Transverse colon (tissue), 4 donors: ENCODE data around the gene LGALS9. TPM values are rescaled to one million over a fixed set of nuclear protein-coding genes. Genes with fewer than 3 reads are reported as not detected.
A peak's percentile ranks its signal among the peaks of the same experiment; 100 is the strongest.

Experiments
- DNase-seq: peaks from one replicate; pipeline ENCODE4 v3.0.0-alpha.2; 2019
- H3K27ac ChIP-seq, 4 donors: fragments of 200-600 bp; sonication (generic); 2 replicates each; pipeline ENCODE4 v1.5.1; 2016 to 2018; ENCODE audit warnings: inconsistent platforms in 4 of 4
- H3K27me3 ChIP-seq: fragments of 200-600 bp; sonication (generic); 2 replicates; pipeline ENCODE4 v1.5.1; 2017; ENCODE audit warnings: inconsistent platforms
- H3K36me3 ChIP-seq, 4 donors: fragments of 200-600 bp; sonication (generic); 2 replicates each; pipeline ENCODE4 v1.5.1; 2017 to 2019; ENCODE audit warnings: inconsistent platforms in 4 of 4
- H3K4me1 ChIP-seq, 4 donors: fragments of 200-600 bp; sonication (generic); 2 replicates each; pipeline ENCODE4 v1.5.1; 2017 to 2020; ENCODE audit warnings: inconsistent platforms in 4 of 4
- H3K4me3 ChIP-seq, 4 donors: fragments of 200-600 bp; sonication (generic); 1 replicate in 1 of 4; 2 replicates in 3 of 4; pipeline versions ENCODE4 v1.5.1 to v1.6.1; 2017 to 2019; ENCODE audit warnings: inconsistent platforms in 4 of 4
- H3K9me3 ChIP-seq, 2 donors: fragments of 200-600 bp; sonication (generic); 2 replicates each; pipeline ENCODE4 v1.5.1; 2017 to 2019; ENCODE audit warnings: inconsistent platforms in 2 of 2
- CTCF ChIP-seq, 5 experiments: fragments of 200-600 bp in 3 of 5; fragments of 450-650 bp in 2 of 5; sonication (generic) in 3 of 5; IDR thresholded peaks; 1 replicate in 2 of 5; 2 replicates in 3 of 5; pipeline ENCODE4 v1.5.1; 2016 to 2017; ENCODE audit warnings: antibody characterized with exemption in 5 of 5, inconsistent platforms in 3 of 5, mild to moderate bottlenecking in 2 of 5, moderate library complexity in 1 of 5
- EP300 ChIP-seq: sonication (generic); formaldehyde crosslinking; IDR thresholded peaks from one replicate; pipeline ENCODE4 v1.6.1; 2017; ENCODE audit warnings: antibody characterized with exemption, low read depth
- POLR2A ChIP-seq: fragments of 450-650 bp; IDR thresholded peaks from one replicate; pipeline ENCODE4 v1.6.1; 2016; ENCODE audit warnings: antibody characterized with exemption, mild to moderate bottlenecking, moderate library complexity
- POLR2AphosphoS5 ChIP-seq, 3 donors: sonication (generic); formaldehyde crosslinking; IDR thresholded peaks; one replicate each; pipeline ENCODE4 v1.6.1; 2016; ENCODE audit warnings: antibody characterized with exemption in 3 of 3
- WGBS, 2 donors: methylation state at CpG; one replicate each; pipeline ENCODE4 v1.1.5; 2018; ENCODE audit warnings: low coverage in 1 of 2; 5-methylcytosine and 5-hydroxymethylcytosine counted together
- in situ Hi-C, 4 donors: fragments of 200-750 bp; cut with MboI; loops; one replicate each; pipeline versions ENCODE4 v1.15.0 to v1.15.1; 2017; ENCODE audit warnings: low sequenced_read_pairs in 3 of 4, low pct_ligation_motif_present in 1 of 4, low pct_unique_long_range_greater_than_20kb in 1 of 4
- intact Hi-C: fragments of 100-400 bp; cut with DNase I; formaldehyde crosslinking; loops from one replicate; pipeline ENCODE4 v1.15.1; 2023; ENCODE audit warnings: low total_unique reads
- total RNA-seq, 4 donors: library from RNA; depleted of rRNA; stranded (reverse); fragments of >200 nt; gene quantifications; one replicate each; pipeline ENCODE4 v1.1.0, GENCODE V29; 2016

The LGALS9 gene
- total RNA-seq, 4 donors from 2014 or later = 245 to 463 (median 368) TPM

GRCh38 chr17:27603421-27603770 is 27.6 kb upstream of the LGALS9 start:
- DNase-seq = no peak
- WGBS, 2 donors = 70% methylated on average over 2 of the region's 2 CpGs; no CpG with 5 or more reads in 1 of the 2 donors
- no peak overlapping the region for H3K27ac ChIP-seq
- in situ Hi-C loops = loop anchor here in 3 of 4 donors (5.0 to 25.0 kb wide), 7 partner anchors 49 to 369 kb away; partner anchors contain the start of gene LYRM9 (in 1 of the 3)
- H3K27me3 ChIP-seq = no peaks in the 10 kb centered on the region
- H3K4me3 ChIP-seq = no peak overlapping the region
- H3K36me3 ChIP-seq = peaks cover 0 to 5% (median 0%) of the 10 kb centered on the region in 4 donors
- TF ChIP-seq POLR2A = no peak
- TF ChIP-seq CTCF (IDR thresholded peaks at IDR 0.05) = peak in 1 of 5 experiments; percentile 25
- TF ChIP-seq POLR2AphosphoS5 (IDR thresholded peaks at IDR 0.05) = no peak
- intact Hi-C loops = loop anchor here (2.0 to 10.0 kb wide), 2 partner anchors 47 to 369 kb away; no protein-coding TSS in a partner anchor
- peaks cover 0 to 19% (median 11%) of the 10 kb centered on the region in 4 donors for H3K4me1 ChIP-seq
- H3K9me3 ChIP-seq = no peaks in the 10 kb centered on the region

GRCh38 chr17:27603880-27604794 is 26.9 kb upstream of the LGALS9 start:
- Histone ChIP-seq H3K36me3 (peaks cover 0 to 5% (median 0%) of the 10 kb centered on the region in 4 donors), H3K4me3 (no peak overlapping the region), H3K4me1 (peaks cover 0 to 19% (median 11%) of the 10 kb centered on the region in 4 donors), H3K27ac (no peak overlapping the region), H3K9me3 (no peaks in the 10 kb centered on the region), H3K27me3 (no peaks in the 10 kb centered on the region)
- 73 to 77% methylated on average over 6 to 22 of the region's 22 CpGs for WGBS, 2 donors
- TF ChIP-seq EP300 = no peak
- TF ChIP-seq POLR2A = no peak
- no peak for TF ChIP-seq CTCF (IDR thresholded peaks at IDR 0.05)
- no peak for TF ChIP-seq POLR2AphosphoS5 (IDR thresholded peaks at IDR 0.05)
- in situ Hi-C loops = loop anchor here in 3 of 4 donors (5.0 to 25.0 kb wide), 7 partner anchors 48 to 369 kb away; partner anchors contain the start of gene LYRM9 (in 1 of the 3)
- DNase-seq = peak; percentile 49
- intact Hi-C loops = loop anchor here (2.0 to 10.0 kb wide), 2 partner anchors 47 to 369 kb away; no protein-coding TSS in a partner anchor

GRCh38 chr17:27605409-27605808 is 25.6 kb upstream of the LGALS9 start:
- Histone ChIP-seq H3K4me3 (no peak overlapping the region), H3K9me3 (no peaks in the 10 kb centered on the region), H3K36me3 (peaks cover 0 to 5% (median 0%) of the 10 kb centered on the region in 4 donors), H3K27ac (no peak overlapping the region), H3K4me1 (peaks cover 0 to 25% (median 11%) of the 10 kb centered on the region in 4 donors), H3K27me3 (no peaks in the 10 kb centered on the region)
- TF ChIP-seq EP300 (no peak), POLR2AphosphoS5 (IDR thresholded peaks at IDR 0.05) (no peak), POLR2A (no peak), CTCF (IDR thresholded peaks at IDR 0.05) (no peak)
- in situ Hi-C loops = loop anchor here (5.0 to 25.0 kb wide), 7 partner anchors 47 to 371 kb away; partner anchors contain the start of gene LYRM9 (in 1 of the 4)
- intact Hi-C loops = loop anchor here (10.0 kb wide), 1 partner anchor 371 kb away; no protein-coding TSS in a partner anchor
- WGBS, 2 donors = 98% methylated on average over 24 of the region's 25 CpGs; no CpG with 5 or more reads in 1 of the 2 donors
- no peak for DNase-seq

- WGBS, 2 donors = 67 to 87% methylated on average over 3 to 16 of the region's 16 CpGs
- intact Hi-C loops (loop anchor here (10.0 kb wide), 1 partner anchor 373 kb away; no protein-coding TSS in a partner anchor), in situ Hi-C loops (loop anchor here (5.0 to 25.0 kb wide), 7 partner anchors 45 to 373 kb away; partner anchors contain the start of gene LYRM9 (in 1 of the 4))
- DNase-seq = no peak
- Histone ChIP-seq H3K36me3 (peaks cover 0 to 5% (median 0%) of the 10 kb centered on the region in 4 donors), H3K27ac (no peak overlapping the region), H3K9me3 (no peaks in the 10 kb centered on the region), H3K27me3 (no peaks in the 10 kb centered on the region), H3K4me1 (peaks cover 0 to 25% (median 11%) of the 10 kb centered on the region in 4 donors), H3K4me3 (no peak overlapping the region)
- TF ChIP-seq EP300 = no peak
- TF ChIP-seq CTCF (IDR thresholded peaks at IDR 0.05) = no peak
- no peak for TF ChIP-seq POLR2AphosphoS5 (IDR thresholded peaks at IDR 0.05)
- TF ChIP-seq POLR2A = no peak
Measured at GRCh38 chr17:27607521-27608091, 23.4 kb upstream of the LGALS9 start.
